HTERT RPE-1 (cell line): Measurements from ENCODE around the gene TOM1L2.
"Not testable (repeated sequence)": the region's sequence is repeated elsewhere in the genome, so short reads cannot be mapped to it uniquely, and the experiment has no call there.

ENCODE experiments used
- in situ Hi-C: fragments of 300-500 bp; cut with MboI; formaldehyde crosslinking; loops from 4 replicates; pipeline ENCODE4 v1.14.3; 2020; ENCODE audit warnings: low sequenced_read_pairs

The TOM1L2 gene

DNA sequence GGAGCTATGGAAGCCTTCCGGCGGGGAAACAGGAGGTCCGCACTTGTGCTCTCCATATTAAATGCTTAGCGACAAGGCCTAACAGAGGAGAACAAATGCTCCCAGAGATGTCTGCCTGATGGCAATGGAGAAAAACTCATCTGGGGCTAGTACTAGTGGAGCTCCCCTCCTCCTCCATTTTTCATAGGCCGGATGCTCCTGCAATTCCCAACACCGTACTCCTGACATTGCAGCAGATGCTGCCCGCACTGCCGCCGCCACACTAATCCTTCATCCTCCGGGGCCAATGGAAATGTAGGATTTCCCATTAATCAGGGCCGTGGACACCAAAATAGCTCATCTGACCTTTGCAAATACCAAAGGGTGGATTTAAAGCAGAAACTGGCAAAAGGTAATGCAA lies 27.5 kb downstream of the TOM1L2 start:
- in situ Hi-C loops, result no loop called here

- in situ Hi-C loops, result no loop called here
These were observed 28.0 kb downstream of the TOM1L2 start for GRCh38 chr17:17944242-17944641.

- in situ Hi-C loops, result no loop called here
These were observed 28.8 kb downstream of the TOM1L2 start for GRCh38 chr17:17943281-17943984.

- in situ Hi-C loops, result no loop called here
These were observed 29.4 kb downstream of the TOM1L2 start for GRCh38 chr17:17942846-17943245.

DNA sequence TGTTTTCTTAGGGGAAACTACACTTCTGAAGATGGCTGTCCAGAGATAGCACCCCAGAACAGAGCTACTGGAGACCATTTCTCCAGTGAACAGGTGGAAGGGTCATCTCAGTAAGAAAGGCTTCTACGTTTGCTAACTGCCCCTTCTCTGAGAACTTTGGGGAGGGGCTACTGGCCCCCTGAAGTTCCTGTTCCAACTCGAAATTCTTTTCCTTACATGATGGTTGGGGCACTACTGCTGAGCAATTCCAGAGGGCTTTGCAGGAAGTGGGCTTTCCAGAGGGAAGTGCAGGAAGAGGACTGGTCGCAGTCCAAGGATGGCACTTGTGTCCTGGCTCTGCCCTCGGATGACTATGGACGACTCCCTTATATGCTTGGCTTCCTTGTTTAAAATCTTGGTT lies 31.2 kb downstream of the TOM1L2 start:
- in situ Hi-C loops, result no loop called here

DNA sequence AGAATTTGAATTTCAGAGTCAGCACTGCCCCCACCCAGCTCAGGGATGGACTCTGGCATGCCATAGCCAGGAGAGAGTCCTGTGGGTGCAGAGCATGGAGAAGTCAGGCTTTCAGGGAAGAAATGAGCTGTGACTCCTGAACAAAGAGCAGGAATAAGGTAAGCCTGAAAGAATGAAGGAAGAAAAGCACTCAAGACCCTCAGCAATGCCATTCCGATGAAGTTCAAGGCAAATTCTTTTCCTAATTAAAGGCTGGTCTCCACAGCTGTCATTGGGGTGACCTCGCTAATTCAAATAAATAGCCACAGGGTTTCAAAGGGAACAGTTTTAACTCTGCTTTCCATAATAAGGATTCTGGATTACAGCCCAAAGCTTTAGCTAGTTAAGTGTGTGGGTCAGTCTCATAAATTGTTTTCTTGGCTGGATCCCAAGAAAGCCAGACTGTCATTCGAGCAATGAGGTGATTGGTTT lies 31.7 kb downstream of the TOM1L2 start:
- in situ Hi-C loops, result no loop called here

- in situ Hi-C loops, result not testable (repeated sequence)
These were observed 32.3 kb downstream of the TOM1L2 start for GRCh38 chr17:17939941-17940340.

- in situ Hi-C loops, result no loop called here
These were observed 33.7 kb downstream of the TOM1L2 start for GRCh38 chr17:17938388-17939107.

GRCh38 chr17:17937958-17938357 lies 34.2 kb downstream of the TOM1L2 start:
- in situ Hi-C loops, result no loop called here

GRCh38 chr17:17937201-17937853 lies 34.9 kb downstream of the TOM1L2 start:
- in situ Hi-C loops, result no loop called here

- in situ Hi-C loops, result no loop called here
These were observed 36.6 kb downstream of the TOM1L2 start for GRCh38 chr17:17935321-17936271.

DNA sequence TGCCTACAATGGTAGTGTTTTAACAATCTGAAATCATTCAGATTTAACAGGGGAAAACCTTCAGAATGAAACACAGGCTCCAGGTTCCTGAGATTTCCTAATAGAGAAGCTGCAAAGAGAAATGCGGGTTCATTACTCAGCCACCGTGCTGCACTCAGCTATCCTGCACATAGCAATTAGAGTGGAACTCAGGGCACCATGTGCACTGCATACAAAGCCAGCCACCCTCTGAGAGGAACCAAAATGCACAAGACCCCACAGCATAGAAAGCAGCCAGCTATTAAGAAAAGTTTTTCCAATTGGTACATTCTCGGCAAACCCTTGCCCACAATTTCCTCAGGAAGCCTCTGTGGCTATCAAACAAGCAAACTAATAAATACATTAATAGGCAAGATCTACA lies 37.4 kb downstream of the TOM1L2 start:
- in situ Hi-C loops, result no loop called here

DNA sequence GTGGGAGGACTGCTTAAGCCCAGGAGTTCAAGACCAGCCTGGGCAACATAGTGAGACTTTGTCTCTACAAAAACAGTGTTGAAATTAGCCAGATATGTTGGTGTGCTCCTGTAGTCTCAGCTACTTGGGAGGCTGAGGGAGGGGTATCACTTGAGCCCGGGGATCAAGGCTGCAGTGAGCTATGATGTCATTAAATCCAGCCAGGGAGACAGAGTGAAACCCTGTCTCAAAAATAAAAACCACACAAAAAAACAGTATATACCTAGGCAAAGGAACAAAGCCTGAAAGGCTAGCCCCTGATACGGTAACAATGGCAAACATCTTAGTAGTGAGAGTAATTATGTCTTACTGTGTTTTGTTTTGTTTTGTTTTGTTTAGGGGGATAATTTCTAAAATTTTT lies 38.0 kb downstream of the TOM1L2 start:
- in situ Hi-C loops, result no loop called here

GRCh38 chr17:17933775-17934174 lies 38.4 kb downstream of the TOM1L2 start:
- in situ Hi-C loops, result no loop called here

DNA sequence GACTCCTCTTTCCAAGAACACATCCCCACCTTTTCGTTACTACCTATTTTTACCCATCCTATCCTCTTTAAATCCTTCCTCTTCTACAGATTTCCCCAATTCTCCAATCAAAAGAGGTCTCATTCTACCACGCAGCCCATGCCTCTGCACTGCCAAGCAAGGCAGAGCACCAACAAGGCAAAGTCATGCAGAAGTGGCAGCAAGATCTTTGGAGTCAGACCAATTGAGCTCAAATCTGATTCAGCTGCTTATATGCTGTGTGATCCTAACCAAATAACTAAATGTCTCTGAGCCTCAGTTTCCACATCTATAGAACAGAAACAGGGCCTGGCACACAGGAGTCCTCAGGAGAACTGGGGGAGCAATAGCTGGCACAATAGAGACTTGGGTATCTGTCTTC lies 41.0 kb downstream of the TOM1L2 start:
- in situ Hi-C loops, result no loop called here

GRCh38 chr17:17930674-17931073 lies 41.5 kb downstream of the TOM1L2 start:
- in situ Hi-C loops, result no loop called here

GRCh38 chr17:17929655-17930380 lies 42.4 kb downstream of the TOM1L2 start:
- in situ Hi-C loops, result no loop called here

DNA sequence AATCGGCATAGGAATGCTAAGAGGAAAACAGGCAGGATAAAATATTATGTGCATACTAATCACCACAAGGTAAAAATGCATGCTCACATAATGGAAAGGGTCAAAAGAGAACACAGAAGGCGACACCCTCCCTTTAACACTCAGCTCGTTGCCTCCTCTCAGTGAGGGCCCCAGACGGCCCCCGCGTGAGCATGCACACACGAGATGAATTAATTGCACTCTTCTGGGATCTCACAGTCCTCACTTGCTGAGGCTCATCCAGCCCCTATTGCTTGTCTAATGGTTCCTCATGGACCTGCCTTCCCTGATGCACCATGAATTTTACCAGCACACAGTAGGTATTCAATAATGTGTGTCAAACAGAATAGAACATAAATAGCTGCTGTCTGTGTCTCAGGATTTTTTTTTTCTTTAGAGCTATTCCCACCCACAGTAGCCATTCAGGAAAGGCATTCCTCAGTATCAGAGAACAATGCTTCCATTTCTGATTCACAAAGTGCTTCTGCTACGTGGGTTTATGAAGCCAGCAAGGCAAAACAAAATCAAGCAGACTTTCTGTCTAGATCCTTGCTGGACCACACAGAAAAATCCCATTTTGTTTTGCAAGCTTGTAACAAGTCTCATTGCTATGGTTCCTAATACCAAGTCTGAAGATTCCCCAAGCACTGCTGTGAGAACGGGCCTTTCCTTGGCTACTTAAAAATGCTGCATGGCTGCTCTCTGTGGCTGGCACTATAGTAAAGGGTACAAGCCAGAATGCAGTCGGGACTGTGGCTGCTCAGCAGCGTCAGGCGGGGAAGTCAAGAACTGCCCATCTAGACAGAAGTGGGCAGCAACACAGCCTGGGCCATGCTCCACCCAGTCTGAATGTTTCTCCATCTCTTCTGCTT lies 43.6 kb downstream of the TOM1L2 start:
- in situ Hi-C loops, result no loop called here

DNA sequence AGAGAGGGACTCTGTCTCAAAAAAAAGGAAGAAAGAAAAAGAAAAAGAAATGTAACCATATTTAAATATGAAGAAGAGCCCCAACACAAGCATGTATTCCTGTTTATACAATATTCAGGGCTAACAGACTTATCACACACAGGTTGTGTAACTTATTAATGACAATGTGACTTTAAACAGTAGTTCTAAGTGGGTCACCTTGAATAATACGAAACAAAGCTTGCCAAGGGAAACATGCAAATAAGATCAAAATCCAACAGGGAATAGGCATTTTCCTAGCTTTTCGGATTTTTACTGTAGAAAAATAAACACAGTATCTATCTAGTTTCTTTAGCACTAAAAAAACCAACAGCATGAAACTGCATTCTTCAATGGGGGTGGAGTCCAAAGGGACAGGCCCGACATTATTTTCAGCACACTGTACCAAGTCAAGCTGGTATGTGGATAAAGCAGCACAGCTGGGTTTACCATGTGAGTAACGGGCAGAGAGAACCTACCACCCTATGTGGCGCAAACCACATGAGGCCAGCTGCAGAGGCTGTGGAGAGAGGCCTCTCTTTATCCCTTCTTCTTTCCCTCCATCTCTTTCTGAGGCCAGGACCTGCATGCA lies 45.3 kb downstream of the TOM1L2 start:
- in situ Hi-C loops, result no loop called here
